GM06990 (cell line): ENCODE results near the gene ELOVL7.
"Not testable (repeated sequence)": the region's sequence is repeated elsewhere in the genome, so short reads cannot be mapped to it uniquely, and the experiment has no call there.

ENCODE experiments used
- DNase-seq: peaks from one replicate; pipeline ENCODE4 v3.0.0-alpha.2; 2011; ENCODE audit not compliant: insufficient read length; ENCODE audit errors: extremely low read depth
- H3K27me3 ChIP-seq: replicated peaks from 2 replicates; pipeline ENCODE4 v1.6.0; 2011; ENCODE audit warnings: low read length; ENCODE audit not compliant: control insufficient read depth, insufficient read depth
- H3K36me3 ChIP-seq: 2 replicates; pipeline ENCODE4 v1.5.1; 2011; ENCODE audit warnings: low read length; ENCODE audit not compliant: control insufficient read depth, insufficient read depth
- H3K4me3 ChIP-seq: replicated peaks from 2 replicates; pipeline ENCODE4 v1.5.1; 2011; ENCODE audit warnings: low read depth, mild to moderate bottlenecking, control low read depth, low read length
- CTCF ChIP-seq: IDR thresholded peaks from 2 replicates; pipeline ENCODE4 v1.5.1; 2011; ENCODE audit warnings: low read length, control low read depth, mild to moderate bottlenecking, inconsistent platforms; ENCODE audit not compliant: insufficient read depth, poor library complexity, severe bottlenecking

ELOVL7 gene

GRCh38 chr5:60821488-60822284 lies 22.4 kb downstream of the ELOVL7 start:
- Histone ChIP-seq H3K36me3 (no peaks in the 10 kb centered on the region), H3K4me3 (no peak overlapping the region), H3K27me3 (no peaks in the 10 kb centered on the region)
- no peak for DNase-seq
- no peak for TF ChIP-seq CTCF

GRCh38 chr5:60820593-60821487 lies 23.2 kb downstream of the ELOVL7 start:
- Histone ChIP-seq H3K36me3 (no peaks in the 10 kb centered on the region), H3K4me3 (no peak overlapping the region), H3K27me3 (no peaks in the 10 kb centered on the region)
- no peak for TF ChIP-seq CTCF
- DNase-seq, result no peak

- not testable (repeated sequence) for H3K36me3 ChIP-seq, H3K4me3 ChIP-seq, H3K27me3 ChIP-seq, DNase-seq
These were observed 27.9 kb downstream of the ELOVL7 start for GRCh38 chr5:60816138-60816537.

- Histone ChIP-seq H3K27me3 (no peaks in the 10 kb centered on the region), H3K4me3 (no peak overlapping the region), H3K36me3 (no peaks in the 10 kb centered on the region)
- no peak for DNase-seq
- no peak for TF ChIP-seq CTCF
These were observed 29.6 kb downstream of the ELOVL7 start for GRCh38 chr5:60814498-60814897.

- Histone ChIP-seq H3K27me3 (no peaks in the 10 kb centered on the region), H3K4me3 (no peak overlapping the region), H3K36me3 (no peaks in the 10 kb centered on the region)
- TF ChIP-seq CTCF, result no peak
- DNase-seq, result no peak
These were observed 31.6 kb downstream of the ELOVL7 start for GRCh38 chr5:60812426-60812825.

- no peaks in the 10 kb centered on the region for H3K36me3 ChIP-seq
- TF ChIP-seq CTCF, result no peak
- no peaks in the 10 kb centered on the region for H3K27me3 ChIP-seq
- no peak overlapping the region for H3K4me3 ChIP-seq
- no peak for DNase-seq
These were observed 33.0 kb downstream of the ELOVL7 start for GRCh38 chr5:60811105-60811504.
